Activated CD8-positive, alpha-beta T cell treated with anti-CD3 and anti-CD28 coated beads for 36 hours (primary cell): ENCODE data around the gene TPSB2. TPM values are rescaled to one million over a fixed set of nuclear protein-coding genes. Genes with fewer than 3 reads are reported as not detected.
"Not testable (repeated sequence)": the region's sequence is repeated elsewhere in the genome, so short reads cannot be mapped to it uniquely, and the experiment has no call there.

Experiments
- ATAC-seq: fragments of 200-7000 bp; cut with Tn5 transposase; one replicate; pipeline ENCODE4 v1.10.0; 2021; ENCODE audit warnings: mild to moderate bottlenecking, moderate library complexity
- CTCF ChIA-PET: fragments of 350-600 bp; sonication (Branson Sonifier 250); formaldehyde crosslinking; loops from one replicate; lab custom pipeline; 2021; ENCODE audit warnings: antibody characterized with exemption; lab: Charles Lee
- POLR2A ChIA-PET: fragments of 350-600 bp; sonication (Branson Sonifier 250); formaldehyde crosslinking; loops from one replicate; lab custom pipeline; 2021; ENCODE audit warnings: antibody characterized with exemption; lab: Charles Lee
- DNase-seq: peaks from one replicate; pipeline ENCODE4 v3.0.0-alpha.2; 2020
- H3K27ac Mint-ChIP-seq: one replicate; pipeline ENCODE4 v1.8.0; 2021; ENCODE audit warnings: mild to moderate bottlenecking, mixed read lengths
- H3K27me3 Mint-ChIP-seq: one replicate; pipeline ENCODE4 v1.8.0; 2021; ENCODE audit warnings: mixed read lengths
- H3K36me3 Mint-ChIP-seq: one replicate; pipeline ENCODE4 v1.8.0; 2021; ENCODE audit warnings: low read depth, mixed read lengths
- H3K4me1 Mint-ChIP-seq: one replicate; pipeline ENCODE4 v1.8.0; 2021; ENCODE audit warnings: low read depth, mixed read lengths
- H3K4me3 Mint-ChIP-seq: one replicate; pipeline ENCODE4 v1.8.0; 2021; ENCODE audit warnings: mild to moderate bottlenecking, moderate library complexity, mixed read lengths
- H3K9me3 Mint-ChIP-seq: one replicate; pipeline ENCODE4 v1.8.0; 2021; ENCODE audit warnings: mixed read lengths
- CTCF ChIP-seq: fragments of 200-600 bp; IDR thresholded peaks from one replicate; pipeline ENCODE4 v1.8.0; 2022; ENCODE audit warnings: antibody characterized with exemption, mild to moderate bottlenecking
- intact Hi-C: fragments of 100-400 bp; cut with micrococcal nuclease; formaldehyde crosslinking; loops from one replicate; pipeline ENCODE4 v1.10.0; 2022
- total RNA-seq, 2 experiments: library from RNA; stranded (reverse); gene quantifications; one replicate each; pipeline ENCODE4 v1.2.3, GENCODE V29; 2021

The TPSB2 gene
- total RNA-seq, 2 experiments from 2014 or later, result not detected

GRCh38 chr16:1192384-1193073 lies 37.5 kb downstream of the TPSB2 start:
- Mint-ChIP-seq H3K4me1 (no peaks in the 10 kb centered on the region), H3K9me3 (no peaks in the 10 kb centered on the region), H3K27ac (no peak overlapping the region), H3K4me3 (no peak overlapping the region), H3K27me3 (no peaks in the 10 kb centered on the region), H3K36me3 (no peaks in the 10 kb centered on the region)
- ChIA-PET POLR2A (no interaction called here), CTCF (no interaction called here)
- intact Hi-C loops, result no loop called here
- ATAC-seq (no peak), DNase-seq (no peak)
- no peak for TF ChIP-seq CTCF

- ATAC-seq, H3K4me1 Mint-ChIP-seq, H3K27me3 Mint-ChIP-seq, intact Hi-C loops, H3K4me3 Mint-ChIP-seq, CTCF ChIA-PET, POLR2A ChIA-PET, H3K27ac Mint-ChIP-seq, H3K9me3 Mint-ChIP-seq, H3K36me3 Mint-ChIP-seq, DNase-seq: not testable (repeated sequence)
These were observed 39.2 kb downstream of the TPSB2 start for GRCh38 chr16:1190789-1191188.

- Mint-ChIP-seq H3K9me3 (no peaks in the 10 kb centered on the region), H3K27ac (no peak overlapping the region), H3K36me3 (no peaks in the 10 kb centered on the region), H3K4me3 (no peak overlapping the region), H3K4me1 (no peaks in the 10 kb centered on the region), H3K27me3 (no peaks in the 10 kb centered on the region)
- ChIA-PET POLR2A (no interaction called here), CTCF (interaction anchor here (1.4 kb wide), 1 partner anchor 132 kb away, joined by 6 read pairs; no protein-coding TSS in a partner anchor)
- DNase-seq, result no peak
- no peak for TF ChIP-seq CTCF
- ATAC-seq, result no peak
- intact Hi-C loops, result no loop called here
These were observed 40.5 kb downstream of the TPSB2 start for GRCh38 chr16:1189455-1189854.

GRCh38 chr16:1188432-1189189 lies 41.4 kb downstream of the TPSB2 start:
- Mint-ChIP-seq H3K4me3 (no peak overlapping the region), H3K9me3 (no peaks in the 10 kb centered on the region), H3K27me3 (no peaks in the 10 kb centered on the region), H3K36me3 (no peaks in the 10 kb centered on the region), H3K4me1 (no peaks in the 10 kb centered on the region), H3K27ac (no peak overlapping the region)
- peak; percentile 44 for DNase-seq
- intact Hi-C loops, result no loop called here
- ChIA-PET POLR2A (no interaction called here), CTCF (interaction anchor here (1.4 kb wide), 1 partner anchor 131 kb away, joined by 6 read pairs; no protein-coding TSS in a partner anchor)
- no peak for TF ChIP-seq CTCF
- ATAC-seq, result peak; percentile 61

GRCh38 chr16:1185460-1186207 lies 44.4 kb downstream of the TPSB2 start:
- CTCF ChIA-PET, H3K36me3 Mint-ChIP-seq, ATAC-seq, POLR2A ChIA-PET, H3K9me3 Mint-ChIP-seq, H3K27ac Mint-ChIP-seq, H3K27me3 Mint-ChIP-seq, H3K4me3 Mint-ChIP-seq, H3K4me1 Mint-ChIP-seq, intact Hi-C loops, DNase-seq: not testable (repeated sequence)
